ENCODE results near the gene FETUB. TPM values are rescaled to one million over a fixed set of nuclear protein-coding genes. Genes with fewer than 3 reads are reported as not detected.

FETUB gene
- polyA plus RNA-seq, 1 donor: not detected

- DNase-seq: no peak
- Histone ChIP-seq H3K27ac (ENCODE audit: low read length) (no peak overlapping the region), H3K4me3 (ENCODE audit: low read length) (no peak overlapping the region), H3K4me1 (ENCODE audit: control insufficient read depth, insufficient read depth, low read length) (peaks cover 14% of the 10 kb centered on the region), H3K9me3 (ENCODE audit: control insufficient read depth, low read depth, low read length) (no peaks in the 10 kb centered on the region), H3K27me3 (ENCODE audit: control insufficient read depth, insufficient read depth, low read length) (peaks cover 6% of the 10 kb centered on the region), H3K36me3 (ENCODE audit: control insufficient read depth, insufficient read depth, low read length) (no peaks in the 10 kb centered on the region)
- no CpG with 5 or more reads among the region's 4 CpGs for WGBS (ENCODE audit: insufficient coverage, low lambda C conversion rate)
These were observed 26.4 kb upstream of the FETUB start for GRCh38 chr3:186613637-186614265.

DNA sequence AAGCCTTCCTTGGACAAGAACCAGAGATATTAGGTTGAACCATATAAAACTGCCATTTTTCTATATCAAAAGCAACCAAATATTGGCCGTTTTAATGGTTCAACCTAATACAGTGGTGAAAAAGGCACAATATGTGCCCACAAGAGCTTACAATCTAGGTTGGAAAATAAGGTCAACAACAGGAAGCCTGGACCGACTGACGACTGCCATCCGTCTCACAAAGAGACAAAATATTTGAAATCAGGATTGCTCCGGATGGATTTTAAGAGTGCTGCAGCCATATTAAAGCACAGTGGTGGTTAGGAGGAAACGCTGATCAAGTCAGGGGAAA, 26.0 kb upstream of the FETUB start:
- WGBS (ENCODE audit: insufficient coverage, low lambda C conversion rate): 100% methylated on average over 1 of the region's 6 CpGs
- Histone ChIP-seq H3K27me3 (ENCODE audit: control insufficient read depth, insufficient read depth, low read length) (peaks cover 6% of the 10 kb centered on the region), H3K4me1 (ENCODE audit: control insufficient read depth, insufficient read depth, low read length) (peaks cover 14% of the 10 kb centered on the region), H3K27ac (ENCODE audit: low read length) (no peak overlapping the region), H3K4me3 (ENCODE audit: low read length) (no peak overlapping the region), H3K9me3 (ENCODE audit: control insufficient read depth, low read depth, low read length) (no peaks in the 10 kb centered on the region), H3K36me3 (ENCODE audit: control insufficient read depth, insufficient read depth, low read length) (no peaks in the 10 kb centered on the region)
- DNase-seq: no peak

GRCh38 chr3:186614597-186615483, 25.4 kb upstream of the FETUB start:
- 0% methylated on average over 4 of the region's 16 CpGs for WGBS (ENCODE audit: insufficient coverage, low lambda C conversion rate)
- peak; percentile 74 to 79 for DNase-seq
- H3K36me3 ChIP-seq (ENCODE audit: control insufficient read depth, insufficient read depth, low read length): no peaks in the 10 kb centered on the region
- no peak overlapping the region for H3K27ac ChIP-seq (ENCODE audit: low read length)
- peaks cover 6% of the 10 kb centered on the region for H3K27me3 ChIP-seq (ENCODE audit: control insufficient read depth, insufficient read depth, low read length)
- H3K9me3 ChIP-seq (ENCODE audit: control insufficient read depth, low read depth, low read length): no peaks in the 10 kb centered on the region
- peaks cover 14% of the 10 kb centered on the region for H3K4me1 ChIP-seq (ENCODE audit: control insufficient read depth, insufficient read depth, low read length)
- H3K4me3 ChIP-seq (ENCODE audit: low read length): no peak overlapping the region

DNA sequence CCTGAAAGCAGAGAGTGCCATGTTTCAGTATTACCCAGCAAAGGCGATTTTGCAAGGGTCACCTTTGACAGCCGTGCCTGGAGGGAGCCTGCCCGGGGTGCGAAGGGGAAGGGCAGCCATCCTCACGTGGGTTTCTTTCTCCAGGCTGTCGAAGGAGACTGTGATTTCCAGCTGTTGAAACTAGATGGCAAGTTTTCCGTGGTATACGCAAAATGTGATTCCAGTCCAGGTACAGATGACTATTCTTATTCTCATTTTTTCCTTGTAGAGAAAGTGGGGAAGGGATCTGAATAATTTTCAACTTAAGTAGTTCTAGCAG, 23.9 kb upstream of the FETUB start:
- WGBS (ENCODE audit: insufficient coverage, low lambda C conversion rate): no CpG with 5 or more reads among the region's 8 CpGs
- Histone ChIP-seq H3K27me3 (ENCODE audit: control insufficient read depth, insufficient read depth, low read length) (peaks cover 6% of the 10 kb centered on the region), H3K9me3 (ENCODE audit: control insufficient read depth, low read depth, low read length) (no peaks in the 10 kb centered on the region), H3K36me3 (ENCODE audit: control insufficient read depth, insufficient read depth, low read length) (no peaks in the 10 kb centered on the region), H3K4me1 (ENCODE audit: control insufficient read depth, insufficient read depth, low read length) (peaks cover 14% of the 10 kb centered on the region), H3K27ac (ENCODE audit: low read length) (no peak overlapping the region), H3K4me3 (ENCODE audit: low read length) (no peak overlapping the region)
- no peak for DNase-seq

GRCh38 chr3:186617036-186617946, 22.9 kb upstream of the FETUB start:
- H3K4me3 ChIP-seq (ENCODE audit: low read length): no peak overlapping the region
- no peaks in the 10 kb centered on the region for H3K36me3 ChIP-seq (ENCODE audit: control insufficient read depth, insufficient read depth, low read length)
- H3K27me3 ChIP-seq (ENCODE audit: control insufficient read depth, insufficient read depth, low read length): peaks cover 6% of the 10 kb centered on the region
- H3K9me3 ChIP-seq (ENCODE audit: control insufficient read depth, low read depth, low read length): no peaks in the 10 kb centered on the region
- peak; percentile 81 to 88 for DNase-seq
- 29% methylated on average over 7 of the region's 31 CpGs for WGBS (ENCODE audit: insufficient coverage, low lambda C conversion rate)
- peaks cover 10% of the 10 kb centered on the region for H3K4me1 ChIP-seq (ENCODE audit: control insufficient read depth, insufficient read depth, low read length)
- H3K27ac ChIP-seq (ENCODE audit: low read length): peak overlapping the region; percentile 2

DNA sequence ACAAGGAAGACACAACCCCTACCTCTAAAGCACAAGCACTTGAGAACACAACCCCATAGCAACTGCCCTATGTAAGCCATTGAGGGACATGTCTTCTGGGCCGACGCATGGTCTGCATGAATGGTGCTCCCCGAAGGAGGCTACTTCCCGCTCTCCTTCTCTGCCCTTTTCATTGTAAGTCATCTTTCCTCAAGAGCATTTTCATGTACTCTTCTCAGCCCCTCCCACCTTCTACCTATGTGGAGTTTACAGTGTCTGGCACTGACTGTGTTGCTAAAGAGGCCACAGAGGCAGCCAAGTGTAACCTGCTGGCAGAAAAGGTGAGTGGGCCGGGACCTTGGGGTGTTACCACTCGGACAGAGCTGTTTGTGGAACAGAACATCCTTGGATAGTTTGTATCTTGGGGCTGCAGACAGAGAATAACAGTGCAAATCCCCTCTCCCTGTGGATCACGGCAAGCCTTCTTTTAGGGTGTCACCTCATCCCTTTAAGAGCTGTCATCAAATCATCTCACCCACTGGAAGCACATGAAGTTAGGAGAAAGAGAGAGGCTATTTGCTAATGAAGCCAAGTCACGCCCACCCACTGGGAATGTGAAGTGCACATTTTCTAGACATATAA, 21.8 kb upstream of the FETUB start:
- no peak overlapping the region for H3K27ac ChIP-seq (ENCODE audit: low read length)
- no peaks in the 10 kb centered on the region for H3K4me1 ChIP-seq (ENCODE audit: control insufficient read depth, insufficient read depth, low read length)
- WGBS (ENCODE audit: insufficient coverage, low lambda C conversion rate): no CpG with 5 or more reads among the region's 8 CpGs
- DNase-seq: no peak
- H3K9me3 ChIP-seq (ENCODE audit: control insufficient read depth, low read depth, low read length): no peaks in the 10 kb centered on the region
- no peaks in the 10 kb centered on the region for H3K36me3 ChIP-seq (ENCODE audit: control insufficient read depth, insufficient read depth, low read length)
- H3K27me3 ChIP-seq (ENCODE audit: control insufficient read depth, insufficient read depth, low read length): peaks cover 6% of the 10 kb centered on the region
- H3K4me3 ChIP-seq (ENCODE audit: low read length): no peak overlapping the region

DNA sequence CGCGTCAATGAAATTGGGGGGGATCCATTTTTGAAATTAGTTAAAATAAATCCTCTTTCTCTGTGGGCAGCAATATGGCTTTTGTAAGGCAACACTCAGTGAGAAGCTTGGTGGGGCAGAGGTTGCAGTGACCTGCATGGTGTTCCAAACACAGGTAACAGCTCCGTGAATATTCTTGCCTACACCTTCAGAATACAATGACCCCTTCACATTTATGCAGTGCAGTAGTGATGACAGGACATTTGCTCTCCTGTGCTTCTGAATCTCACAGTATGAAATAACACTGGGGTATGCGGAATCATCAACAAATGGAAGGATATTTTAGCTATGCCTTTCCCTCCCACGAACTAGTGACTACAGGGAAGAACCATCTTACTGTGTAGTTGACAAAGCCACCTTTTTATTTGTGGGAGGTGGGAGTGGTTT, 20.4 kb upstream of the FETUB start:
- H3K4me1 ChIP-seq (ENCODE audit: control insufficient read depth, insufficient read depth, low read length): no peaks in the 10 kb centered on the region
- peaks cover 6% of the 10 kb centered on the region for H3K27me3 ChIP-seq (ENCODE audit: control insufficient read depth, insufficient read depth, low read length)
- H3K27ac ChIP-seq (ENCODE audit: low read length): no peak overlapping the region
- WGBS (ENCODE audit: insufficient coverage, low lambda C conversion rate): no CpG with 5 or more reads among the region's 5 CpGs
- no peaks in the 10 kb centered on the region for H3K36me3 ChIP-seq (ENCODE audit: control insufficient read depth, insufficient read depth, low read length)
- DNase-seq: no peak
- no peaks in the 10 kb centered on the region for H3K9me3 ChIP-seq (ENCODE audit: control insufficient read depth, low read depth, low read length)
- no peak overlapping the region for H3K4me3 ChIP-seq (ENCODE audit: low read length)

GRCh38 chr3:186620213-186621092, 19.7 kb upstream of the FETUB start:
- DNase-seq: no peak
- Histone ChIP-seq H3K4me1 (ENCODE audit: control insufficient read depth, insufficient read depth, low read length) (no peaks in the 10 kb centered on the region), H3K4me3 (ENCODE audit: low read length) (no peak overlapping the region), H3K27me3 (ENCODE audit: control insufficient read depth, insufficient read depth, low read length) (peaks cover 6% of the 10 kb centered on the region), H3K36me3 (ENCODE audit: control insufficient read depth, insufficient read depth, low read length) (no peaks in the 10 kb centered on the region), H3K9me3 (ENCODE audit: control insufficient read depth, low read depth, low read length) (no peaks in the 10 kb centered on the region), H3K27ac (ENCODE audit: low read length) (no peak overlapping the region)
- WGBS (ENCODE audit: insufficient coverage, low lambda C conversion rate): no CpG with 5 or more reads among the region's 17 CpGs

GRCh38 chr3:186621894-186622650, 18.1 kb upstream of the FETUB start:
- H3K4me1 ChIP-seq (ENCODE audit: control insufficient read depth, insufficient read depth, low read length): no peaks in the 10 kb centered on the region
- no peaks in the 10 kb centered on the region for H3K9me3 ChIP-seq (ENCODE audit: control insufficient read depth, low read depth, low read length)
- 67% methylated on average over 1 of the region's 7 CpGs for WGBS (ENCODE audit: insufficient coverage, low lambda C conversion rate)
- H3K27me3 ChIP-seq (ENCODE audit: control insufficient read depth, insufficient read depth, low read length): peaks cover 6% of the 10 kb centered on the region
- H3K4me3 ChIP-seq (ENCODE audit: low read length): no peak overlapping the region
- no peak overlapping the region for H3K27ac ChIP-seq (ENCODE audit: low read length)
- no peaks in the 10 kb centered on the region for H3K36me3 ChIP-seq (ENCODE audit: control insufficient read depth, insufficient read depth, low read length)
- DNase-seq: no peak

Data from large intestine (tissue), 3 donors.